GM12878 (cell line): Measurements from ENCODE around the gene CLCN2. TPM values are rescaled to one million over a fixed set of nuclear protein-coding genes. Genes with fewer than 3 reads are reported as not detected.

Experiments
- ATAC-seq: fragments of 200-7000 bp; cut with Tn5 transposase; 3 replicates; pipeline ENCODE4 v1.9.1; 2020; ENCODE audit warnings: mild to moderate bottlenecking, moderate library complexity
- BruUV-seq: library from RNA; stranded (reverse); fragments of 400-500 nt; replicated peaks from 2 replicates; lab custom pipeline; 2021; lab: Mats Ljungman, UMichigan
- CTCF ChIA-PET: fragments of 300-600 bp; sonication (Branson Sonifier 250); formaldehyde crosslinking; extraction: SDS; loops from one replicate; lab custom pipeline; 2021; ENCODE audit warnings: inconsistent platforms; lab: Yijun Ruan, JAX
- POLR2A ChIA-PET: fragments of 350-600 bp; formaldehyde crosslinking; extraction: SDS; loops from one replicate; lab custom pipeline; 2021; ENCODE audit warnings: inconsistent platforms; lab: Charles Lee
- RAD21 ChIA-PET: fragments of 300-600 bp; sonication (Branson Sonifier 250); formaldehyde crosslinking; loops from one replicate; lab custom pipeline; 2023; ENCODE audit warnings: antibody characterized with exemption; ENCODE audit not compliant: unreplicated experiment; lab: Charles Lee
- SMC1A ChIA-PET: fragments of 300-600 bp; sonication (Branson Sonifier 250); formaldehyde crosslinking; loops from one replicate; lab custom pipeline; 2023; ENCODE audit not compliant: unreplicated experiment, uncharacterized antibody; lab: Charles Lee
- DNase-seq: peaks from one replicate; pipeline ENCODE4 v3.0.0-alpha.2; 2011; ENCODE audit warnings: low read depth, low spot score
- FAIRE-seq: peaks from 3 replicates; lab custom pipeline; 2011; peaks lifted over from hg19 to GRCh38; lab: Jason Lieb, UNC
- H2AFZ ChIP-seq: 2 replicates; pipeline ENCODE4 v1.6.0; 2011; ENCODE audit warnings: low read depth, low read length, control low read depth; ENCODE audit not compliant: control insufficient read depth
- H3K27ac ChIP-seq: 2 replicates; pipeline ENCODE4 v1.5.1; 2011; ENCODE audit warnings: control low read depth; ENCODE audit not compliant: control insufficient read depth, insufficient read depth
- H3K27me3 ChIP-seq, 2 experiments: replicated peaks in 1 of 2; 2 replicates each; pipeline versions ENCODE4 v1.6.0 to v1.6.1; 2011; ENCODE audit warnings: low read length in 1 of 2; ENCODE audit not compliant: control insufficient read depth in 2 of 2, insufficient read depth in 2 of 2
- H3K36me3 ChIP-seq, 2 experiments: 2 replicates each; pipeline ENCODE4 v1.5.1; 2011; ENCODE audit warnings: low read length in 1 of 2; ENCODE audit not compliant: control insufficient read depth in 2 of 2, insufficient read depth in 2 of 2
- H3K4me1 ChIP-seq: 2 replicates; pipeline ENCODE4 v1.6.1; 2011; ENCODE audit warnings: mild to moderate bottlenecking, low read length, moderate library complexity, mixed read lengths; ENCODE audit not compliant: control insufficient read depth, insufficient read depth
- H3K4me2 ChIP-seq: 2 replicates; pipeline ENCODE4 v1.6.0; 2011; ENCODE audit warnings: control low read depth; ENCODE audit not compliant: control insufficient read depth, insufficient read depth
- H3K4me3 ChIP-seq: fragments of 200-600 bp; sonication (generic); 2 replicates; pipeline ENCODE4 v1.5.1; 2016
- H3K79me2 ChIP-seq: 2 replicates; pipeline ENCODE4 v1.6.0; 2011; ENCODE audit warnings: low read length; ENCODE audit not compliant: control insufficient read depth, insufficient read depth
- H3K9ac ChIP-seq: 2 replicates; pipeline ENCODE4 v1.8.0; 2011; ENCODE audit warnings: low read length, control low read depth, mixed read lengths; ENCODE audit not compliant: control insufficient read depth, insufficient read depth
- H3K9me3 ChIP-seq: replicated peaks from 3 replicates; pipeline ENCODE4 v1.5.1; 2011; ENCODE audit warnings: mild to moderate bottlenecking, low read length; ENCODE audit not compliant: control insufficient read depth, insufficient read depth
- H4K20me1 ChIP-seq: 2 replicates; pipeline ENCODE4 v1.6.0; 2011; ENCODE audit not compliant: control insufficient read depth, insufficient read depth
- CBX3 ChIP-seq: fragments of 200-600 bp; sonication (generic); IDR thresholded peaks from 2 replicates; pipeline ENCODE4 v1.6.1; 2016; ENCODE audit warnings: low read depth, borderline replicate concordance
- CHD4 ChIP-seq: fragments of 200-600 bp; sonication (generic); IDR thresholded peaks from 2 replicates; pipeline ENCODE4 v1.6.1; 2016; ENCODE audit warnings: mild to moderate bottlenecking
- EED ChIP-seq: sonication (generic); IDR thresholded peaks from 2 replicates; pipeline ENCODE4 v1.6.1; 2016; ENCODE audit warnings: antibody characterized with exemption, low read depth
- ELK1 ChIP-seq: IDR thresholded peaks from 2 replicates; pipeline ENCODE4 v1.6.1; 2012; ENCODE audit warnings: low read depth, low read length, improper control_type of control experiment
- ESRRA ChIP-seq: IDR thresholded peaks from 2 replicates; pipeline ENCODE4 v1.6.1; 2012; ENCODE audit warnings: mild to moderate bottlenecking, low read length, improper control_type of control experiment
- JUND ChIP-seq: IDR thresholded peaks from 2 replicates; pipeline ENCODE4 v1.6.1; 2012; ENCODE audit warnings: low read depth, mild to moderate bottlenecking, low read length, improper control_type of control experiment, moderate library complexity
- MXI1 ChIP-seq: fragments of 150-350 bp; IDR thresholded peaks from 2 replicates; pipeline ENCODE4 v1.6.1; 2011; ENCODE audit warnings: low read depth, mild to moderate bottlenecking, inconsistent platforms, low read length, improper control_type of control experiment
- RBBP5 ChIP-seq: fragments of 200-600 bp; sonication (generic); conservative IDR thresholded peaks from 2 replicates; pipeline ENCODE4 v1.6.1; 2016
- SREBF1 ChIP-seq: IDR thresholded peaks from 2 replicates; pipeline ENCODE4 v1.6.1; 2012; ENCODE audit warnings: mild to moderate bottlenecking, low read length
- SREBF2 ChIP-seq: IDR thresholded peaks from 2 replicates; pipeline ENCODE4 v1.6.1; 2012; ENCODE audit warnings: mild to moderate bottlenecking, low read length
- ZBTB33 ChIP-seq: fragments of 450-650 bp; IDR thresholded peaks from 2 replicates; pipeline ENCODE4 v1.6.1; 2017; ENCODE audit warnings: mild to moderate bottlenecking
- ZNF274 ChIP-seq: IDR thresholded peaks from one replicate; pipeline ENCODE4 v1.8.0; 2011; ENCODE audit not compliant: insufficient read length, insufficient read depth
- ZSCAN29 ChIP-seq: fragments of 450-650 bp; IDR thresholded peaks from 2 replicates; pipeline ENCODE4 v1.6.1; 2017; ENCODE audit warnings: mild to moderate bottlenecking, moderate library complexity
- WGBS: methylation state at CpG from one replicate; pipeline ENCODE4 v1.1.6; 2016; ENCODE audit warnings: low lambda C conversion rate; ENCODE audit not compliant: insufficient replicate concordance, insufficient coverage; ENCODE audit errors: missing lambda C conversion rate; 5-methylcytosine and 5-hydroxymethylcytosine counted together
- in situ Hi-C: fragments of 300-500 bp; cut with MboI; formaldehyde crosslinking; loops from 9 replicates; pipeline ENCODE4 v1.14.3; 2018; ENCODE audit warnings: mixed read lengths
- intact Hi-C: fragments of 100-400 bp; cut with micrococcal nuclease; formaldehyde crosslinking; loops from one replicate; pipeline ENCODE4 v1.14.2; 2022; ENCODE audit not compliant: unreplicated experiment
- polyA plus RNA-seq, 11 experiments: library from polyadenylated mRNA; depleted of rRNA in 4 of 11; unstranded in 6 of 11; stranded (reverse) in 5 of 11; fragments of >200 nt; fragmentation: Nextera tagmentation in 4 of 11; fragmentation: Illumina TruSeq in 1 of 11; extraction: Ambion mirVana in 4 of 11; extraction: Trizol in 1 of 11; gene quantifications; 1 replicate in 1 of 11; 2 replicates in 10 of 11; pipeline versions ENCODE4 v1.2.1 to v1.2.3, GENCODE V29; 2011 to 2016; ENCODE audit warnings: inconsistent platforms in 2 of 11, missing spikeins in 2 of 11, low read depth in 1 of 11
- total RNA-seq, 4 experiments: library from RNA; depleted of rRNA in 3 of 4; stranded (reverse); fragments of >200 nt in 3 of 4; fragmentation: Illumina TruSeq in 1 of 4; extraction: Trizol in 1 of 4; gene quantifications; 2 replicates each; pipeline versions ENCODE4 v1.2.1 to v1.2.3, GENCODE V29; 2013 to 2021
- TF ChIP-seq, protein P1 (sequence below): IDR thresholded peaks from 2 replicates; pipeline ENCODE4 v1.6.1; 2012; ENCODE audit warnings: low read depth, low read length, improper control_type of control experiment
- TF ChIP-seq, protein P2 (sequence below): fragments of 450-650 bp; IDR thresholded peaks from 2 replicates; pipeline ENCODE4 v1.6.1; 2017; ENCODE audit warnings: mild to moderate bottlenecking, moderate library complexity

The CLCN2 gene
- total and polyA plus RNA-seq, 10 of the 15 experiments (the other 5 are each of a cell fraction or from before 2014, with no cell fraction given) = 0.13 to 2.6 (median 0.85) TPM; not detected in 1

DNA sequence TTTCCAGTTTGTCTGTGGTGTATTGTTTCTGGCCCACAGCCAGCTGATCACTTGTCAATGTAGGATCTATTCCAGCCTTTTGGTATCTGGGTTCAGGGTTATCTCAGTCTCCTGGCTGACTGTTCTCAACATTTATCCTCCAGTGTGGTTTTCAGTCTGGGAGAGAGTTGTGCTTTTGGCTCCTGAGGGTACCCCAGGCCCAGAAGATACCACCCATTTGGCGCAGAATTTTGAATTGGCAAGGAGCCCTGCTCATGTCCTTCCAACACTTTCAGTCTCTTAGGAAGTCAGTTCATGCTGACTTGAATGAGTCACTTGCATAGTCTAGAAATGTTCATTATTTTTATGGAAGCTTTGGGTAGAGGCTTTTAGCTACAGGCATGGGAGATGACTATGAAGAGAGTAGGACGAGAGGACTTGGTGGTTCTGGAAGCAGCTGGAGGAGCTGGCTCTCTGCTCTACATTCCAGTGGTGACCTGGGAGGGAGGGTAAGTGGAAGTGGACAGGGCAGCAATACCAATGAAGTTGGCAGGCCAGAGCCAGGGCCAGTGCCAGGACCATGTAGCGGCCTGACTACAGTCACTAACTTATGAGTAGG lies 7.3 kb upstream of the CLCN2 start:
- ATAC-seq (no peak), FAIRE-seq (no peak), DNase-seq (no peak)
- intact Hi-C loops (no loop called here), in situ Hi-C loops (no loop called here)
- H3K9ac ChIP-seq = no peak overlapping the region
- H3K4me1 ChIP-seq = 0 out of 2 replicates have a peak, but pooled peaks cover 3% of the 10 kb centered on the region
- ChIA-PET CTCF (interaction anchor here (0.7 kb wide), 2 partner anchors 147 to 174 kb away, joined by 3 read pairs; no protein-coding TSS in a partner anchor), SMC1A (no interaction called here), RAD21 (no interaction called here), POLR2A (no interaction called here)
- H3K79me2 ChIP-seq = peaks cover 15% of the 10 kb centered on the region
- H4K20me1 ChIP-seq = no peaks in the 10 kb centered on the region
- BruUV-seq = no TSS peak
- peaks cover 2 to 5% of the 10 kb centered on the region in 2 experiments; a peak in 2 of 4 replicates for H3K36me3 ChIP-seq
- H3K27ac ChIP-seq = no peak overlapping the region
- no peak overlapping the region for H2AFZ ChIP-seq
- no peak overlapping the region for H3K4me2 ChIP-seq
- H3K27me3 ChIP-seq = peaks cover 0 to 3% of the 10 kb centered on the region in 2 experiments; a peak in 1 of 4 replicates
- no peaks in the 10 kb centered on the region for H3K9me3 ChIP-seq
- 96% methylated on average over 3 of the region's 3 CpGs for WGBS
- H3K4me3 ChIP-seq = no peak overlapping the region
- TF ChIP-seq ESRRA = no peak
- no peak for TF ChIP-seq SREBF2
- TF ChIP-seq MXI1 = no peak
- TF ChIP-seq, protein P1, sequence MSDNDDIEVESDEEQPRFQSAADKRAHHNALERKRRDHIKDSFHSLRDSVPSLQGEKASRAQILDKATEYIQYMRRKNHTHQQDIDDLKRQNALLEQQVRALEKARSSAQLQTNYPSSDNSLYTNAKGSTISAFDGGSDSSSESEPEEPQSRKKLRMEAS = no peak
- no peak for TF ChIP-seq CBX3
- no peak for TF ChIP-seq ELK1
- no peak for TF ChIP-seq ZBTB33
- TF ChIP-seq, protein P2, sequence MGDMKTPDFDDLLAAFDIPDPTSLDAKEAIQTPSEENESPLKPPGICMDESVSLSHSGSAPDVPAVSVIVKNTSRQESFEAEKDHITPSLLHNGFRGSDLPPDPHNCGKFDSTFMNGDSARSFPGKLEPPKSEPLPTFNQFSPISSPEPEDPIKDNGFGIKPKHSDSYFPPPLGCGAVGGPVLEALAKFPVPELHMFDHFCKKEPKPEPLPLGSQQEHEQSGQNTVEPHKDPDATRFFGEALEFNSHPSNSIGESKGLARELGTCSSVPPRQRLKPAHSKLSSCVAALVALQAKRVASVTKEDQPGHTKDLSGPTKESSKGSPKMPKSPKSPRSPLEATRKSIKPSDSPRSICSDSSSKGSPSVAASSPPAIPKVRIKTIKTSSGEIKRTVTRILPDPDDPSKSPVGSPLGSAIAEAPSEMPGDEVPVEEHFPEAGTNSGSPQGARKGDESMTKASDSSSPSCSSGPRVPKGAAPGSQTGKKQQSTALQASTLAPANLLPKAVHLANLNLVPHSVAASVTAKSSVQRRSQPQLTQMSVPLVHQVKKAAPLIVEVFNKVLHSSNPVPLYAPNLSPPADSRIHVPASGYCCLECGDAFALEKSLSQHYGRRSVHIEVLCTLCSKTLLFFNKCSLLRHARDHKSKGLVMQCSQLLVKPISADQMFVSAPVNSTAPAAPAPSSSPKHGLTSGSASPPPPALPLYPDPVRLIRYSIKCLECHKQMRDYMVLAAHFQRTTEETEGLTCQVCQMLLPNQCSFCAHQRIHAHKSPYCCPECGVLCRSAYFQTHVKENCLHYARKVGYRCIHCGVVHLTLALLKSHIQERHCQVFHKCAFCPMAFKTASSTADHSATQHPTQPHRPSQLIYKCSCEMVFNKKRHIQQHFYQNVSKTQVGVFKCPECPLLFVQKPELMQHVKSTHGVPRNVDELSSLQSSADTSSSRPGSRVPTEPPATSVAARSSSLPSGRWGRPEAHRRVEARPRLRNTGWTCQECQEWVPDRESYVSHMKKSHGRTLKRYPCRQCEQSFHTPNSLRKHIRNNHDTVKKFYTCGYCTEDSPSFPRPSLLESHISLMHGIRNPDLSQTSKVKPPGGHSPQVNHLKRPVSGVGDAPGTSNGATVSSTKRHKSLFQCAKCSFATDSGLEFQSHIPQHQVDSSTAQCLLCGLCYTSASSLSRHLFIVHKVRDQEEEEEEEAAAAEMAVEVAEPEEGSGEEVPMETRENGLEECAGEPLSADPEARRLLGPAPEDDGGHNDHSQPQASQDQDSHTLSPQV = no peak
- TF ChIP-seq ZNF274 = no peak
- no peak for TF ChIP-seq RBBP5
- no peak for TF ChIP-seq SREBF1
- no peak for TF ChIP-seq CHD4
- TF ChIP-seq EED = no peak
- no peak for TF ChIP-seq ZSCAN29
- TF ChIP-seq JUND = no peak
